ENCODE results near the gene PDE8B. TPM values are rescaled to one million over a fixed set of nuclear protein-coding genes. Genes with fewer than 3 reads are reported as not detected.

Gene PDE8B
- total RNA-seq = 2.6 and 4.0 TPM in 2 replicates
- long read RNA-seq, partial matches to known transcripts = 5 of 5 reads
- long read RNA-seq, other reads (novel, unspliced or antisense) = 0 of 5 reads

GRCh38 chr5:77210091-77210963 lies at the start of gene PDE8B:
Gene PDE8B, plus strand, starts transcription at chr5:77210680. Its CDS starts 246 bp downstream, at chr5:77210926.
- DNase-seq (ENCODE audit: low spot score, unreplicated experiment) = no peak
- Mint-ChIP-seq H3K36me3 (ENCODE audit: insufficient read depth) (no peaks in the 10 kb centered on the region), H3K27me3 (peaks cover 70% of the 10 kb centered on the region), H3K4me3 (ENCODE audit: low read depth) (peak within 1 kb of the TSS; percentile 74), H3K27ac (peak within 1 kb of the TSS; percentile 46), H3K4me1 (ENCODE audit: low read depth) (peaks cover 7% of the 10 kb centered on the region), H3K9me3 (ENCODE audit: low read depth) (no peaks in the 10 kb centered on the region)
- no peak for TF ChIP-seq CTCF (IDR thresholded peaks at IDR 0.05; ENCODE audit: unreplicated experiment)

- peaks cover 6% of the 10 kb centered on the region for H3K4me1 Mint-ChIP-seq (ENCODE audit: low read depth)
- H3K27ac Mint-ChIP-seq = no peak overlapping the region
- no peak for TF ChIP-seq CTCF (IDR thresholded peaks at IDR 0.05; ENCODE audit: unreplicated experiment)
- H3K9me3 Mint-ChIP-seq (ENCODE audit: low read depth) = peaks cover 3% of the 10 kb centered on the region
- DNase-seq (ENCODE audit: low spot score, unreplicated experiment) = no peak
- H3K4me3 Mint-ChIP-seq (ENCODE audit: low read depth) = no peak overlapping the region
- H3K27me3 Mint-ChIP-seq = no peaks in the 10 kb centered on the region
- H3K36me3 Mint-ChIP-seq (ENCODE audit: insufficient read depth) = peaks cover 4% of the 10 kb centered on the region
Observed at GRCh38 chr5:77163453-77163852, 47.0 kb upstream of the PDE8B start.

GRCh38 chr5:77167063-77167462 lies 43.4 kb upstream of the PDE8B start:
- no peak overlapping the region for H3K4me3 Mint-ChIP-seq (ENCODE audit: low read depth)
- no peak overlapping the region for H3K27ac Mint-ChIP-seq
- no peaks in the 10 kb centered on the region for H3K36me3 Mint-ChIP-seq (ENCODE audit: insufficient read depth)
- H3K4me1 Mint-ChIP-seq (ENCODE audit: low read depth) = peaks cover 12% of the 10 kb centered on the region
- no peak for DNase-seq (ENCODE audit: low spot score, unreplicated experiment)
- no peaks in the 10 kb centered on the region for H3K9me3 Mint-ChIP-seq (ENCODE audit: low read depth)
- no peaks in the 10 kb centered on the region for H3K27me3 Mint-ChIP-seq
- TF ChIP-seq CTCF (IDR thresholded peaks at IDR 0.05; ENCODE audit: unreplicated experiment) = no peak

- no peak for TF ChIP-seq CTCF (IDR thresholded peaks at IDR 0.05; ENCODE audit: unreplicated experiment)
- no peak overlapping the region for H3K27ac Mint-ChIP-seq
- H3K27me3 Mint-ChIP-seq = no peaks in the 10 kb centered on the region
- no peaks in the 10 kb centered on the region for H3K36me3 Mint-ChIP-seq (ENCODE audit: insufficient read depth)
- H3K9me3 Mint-ChIP-seq (ENCODE audit: low read depth) = no peaks in the 10 kb centered on the region
- H3K4me3 Mint-ChIP-seq (ENCODE audit: low read depth) = no peak overlapping the region
- no peak for DNase-seq (ENCODE audit: low spot score, unreplicated experiment)
- peaks cover 9% of the 10 kb centered on the region for H3K4me1 Mint-ChIP-seq (ENCODE audit: low read depth)
Observed at GRCh38 chr5:77167695-77168121, 42.8 kb upstream of the PDE8B start.

- no peaks in the 10 kb centered on the region for H3K9me3 Mint-ChIP-seq (ENCODE audit: low read depth)
- no peak for TF ChIP-seq CTCF (IDR thresholded peaks at IDR 0.05; ENCODE audit: unreplicated experiment)
- peaks cover 6% of the 10 kb centered on the region for H3K4me1 Mint-ChIP-seq (ENCODE audit: low read depth)
- no peaks in the 10 kb centered on the region for H3K36me3 Mint-ChIP-seq (ENCODE audit: insufficient read depth)
- no peak for DNase-seq (ENCODE audit: low spot score, unreplicated experiment)
- no peak overlapping the region for H3K4me3 Mint-ChIP-seq (ENCODE audit: low read depth)
- H3K27me3 Mint-ChIP-seq = no peaks in the 10 kb centered on the region
- no peak overlapping the region for H3K27ac Mint-ChIP-seq
Observed at GRCh38 chr5:77168161-77168878, 42.2 kb upstream of the PDE8B start.
